ENCODE data around the gene LRCH1.

GRCh38 chr13:46761866-46762265 lies 208.9 kb downstream of the LRCH1 start:
- TF ChIP-seq, protein P1, sequence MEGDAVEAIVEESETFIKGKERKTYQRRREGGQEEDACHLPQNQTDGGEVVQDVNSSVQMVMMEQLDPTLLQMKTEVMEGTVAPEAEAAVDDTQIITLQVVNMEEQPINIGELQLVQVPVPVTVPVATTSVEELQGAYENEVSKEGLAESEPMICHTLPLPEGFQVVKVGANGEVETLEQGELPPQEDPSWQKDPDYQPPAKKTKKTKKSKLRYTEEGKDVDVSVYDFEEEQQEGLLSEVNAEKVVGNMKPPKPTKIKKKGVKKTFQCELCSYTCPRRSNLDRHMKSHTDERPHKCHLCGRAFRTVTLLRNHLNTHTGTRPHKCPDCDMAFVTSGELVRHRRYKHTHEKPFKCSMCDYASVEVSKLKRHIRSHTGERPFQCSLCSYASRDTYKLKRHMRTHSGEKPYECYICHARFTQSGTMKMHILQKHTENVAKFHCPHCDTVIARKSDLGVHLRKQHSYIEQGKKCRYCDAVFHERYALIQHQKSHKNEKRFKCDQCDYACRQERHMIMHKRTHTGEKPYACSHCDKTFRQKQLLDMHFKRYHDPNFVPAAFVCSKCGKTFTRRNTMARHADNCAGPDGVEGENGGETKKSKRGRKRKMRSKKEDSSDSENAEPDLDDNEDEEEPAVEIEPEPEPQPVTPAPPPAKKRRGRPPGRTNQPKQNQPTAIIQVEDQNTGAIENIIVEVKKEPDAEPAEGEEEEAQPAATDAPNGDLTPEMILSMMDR (conservative IDR thresholded peaks at IDR 0.05; ENCODE audit: low read depth, low read length): no peak
- TF ChIP-seq POLR2A (IDR thresholded peaks at IDR 0.05; ENCODE audit: low read depth, low read length) (no peak), CEBPB (IDR thresholded peaks at IDR 0.05; ENCODE audit: low read depth, low read length) (no peak), MXI1 (IDR thresholded peaks at IDR 0.05; ENCODE audit: borderline replicate concordance, low read depth, low read length) (no peak), MAZ (IDR thresholded peaks at IDR 0.05; ENCODE audit: borderline replicate concordance, low read depth, low read length) (no peak), NFE2L2 (IDR thresholded peaks at IDR 0.05; ENCODE audit: low read depth, low read length) (no peak), RAD21 (IDR thresholded peaks at IDR 0.05; ENCODE audit: low read length) (no peak), RFX5 (IDR thresholded peaks at IDR 0.05; ENCODE audit: low read depth, low read length) (no peak), RCOR1 (IDR thresholded peaks at IDR 0.05; ENCODE audit: insufficient replicate concordance, low read length) (no peak), FOS (IDR thresholded peaks at IDR 0.05; ENCODE audit: low read depth, low read length) (no peak), CHD1 (IDR thresholded peaks at IDR 0.05; ENCODE audit: low read depth, low read length) (no peak), ELK1 (IDR thresholded peaks at IDR 0.05; ENCODE audit: borderline replicate concordance, low read depth, low read length) (no peak)
- TF ChIP-seq, protein P2, sequence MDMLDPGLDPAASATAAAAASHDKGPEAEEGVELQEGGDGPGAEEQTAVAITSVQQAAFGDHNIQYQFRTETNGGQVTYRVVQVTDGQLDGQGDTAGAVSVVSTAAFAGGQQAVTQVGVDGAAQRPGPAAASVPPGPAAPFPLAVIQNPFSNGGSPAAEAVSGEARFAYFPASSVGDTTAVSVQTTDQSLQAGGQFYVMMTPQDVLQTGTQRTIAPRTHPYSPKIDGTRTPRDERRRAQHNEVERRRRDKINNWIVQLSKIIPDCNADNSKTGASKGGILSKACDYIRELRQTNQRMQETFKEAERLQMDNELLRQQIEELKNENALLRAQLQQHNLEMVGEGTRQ (IDR thresholded peaks at IDR 0.05; ENCODE audit: low read depth, low read length): no peak
